Esophagus muscularis mucosa (tissue), 4 donors: Measurements from ENCODE around the gene TGM6. TPM values are rescaled to one million over a fixed set of nuclear protein-coding genes. Genes with fewer than 3 reads are reported as not detected.

ENCODE experiments used
- DNase-seq: peaks from one replicate; pipeline ENCODE4 v3.0.0-alpha.2; 2017; ENCODE audit errors: extremely low spot score
- H3K27ac ChIP-seq, 4 donors: fragments of 200-600 bp; sonication (generic); replicated peaks in 1 of 4; 1 replicate in 3 of 4; 2 replicates in 1 of 4; pipeline ENCODE4 v1.5.1; 2016 to 2019; ENCODE audit warnings: mild to moderate bottlenecking in 1 of 4
- H3K27me3 ChIP-seq, 4 donors: fragments of 200-600 bp; sonication (generic); one replicate each; pipeline versions ENCODE4 v1.5.1 to v1.6.0; 2016 to 2019
- H3K36me3 ChIP-seq, 4 donors: fragments of 200-600 bp; sonication (generic); one replicate each; pipeline ENCODE4 v1.5.1; 2016 to 2019
- H3K4me1 ChIP-seq, 4 donors: fragments of 200-600 bp; sonication (generic); one replicate each; pipeline ENCODE4 v1.5.1; 2016 to 2019
- H3K4me3 ChIP-seq, 4 donors: fragments of 200-600 bp; sonication (generic); 1 replicate in 2 of 4; 2 replicates in 2 of 4; pipeline ENCODE4 v1.5.1; 2016 to 2019; ENCODE audit warnings: mild to moderate bottlenecking in 4 of 4, moderate library complexity in 1 of 4
- H3K9me3 ChIP-seq, 4 donors: fragments of 200-600 bp; sonication (generic); 1 replicate in 3 of 4; 2 replicates in 1 of 4; pipeline ENCODE4 v1.5.1; 2016 to 2019
- CTCF ChIP-seq, 3 experiments: fragments of 200-600 bp in 2 of 3; fragments of 450-650 bp in 1 of 3; sonication (generic) in 2 of 3; IDR thresholded peaks; one replicate each; pipeline ENCODE4 v1.5.1; 2017 to 2019; ENCODE audit warnings: antibody characterized with exemption in 3 of 3, mild to moderate bottlenecking in 2 of 3, moderate library complexity in 1 of 3
- EP300 ChIP-seq: sonication (generic); formaldehyde crosslinking; IDR thresholded peaks from one replicate; pipeline ENCODE4 v1.6.1; 2017; ENCODE audit warnings: antibody characterized with exemption
- POLR2A ChIP-seq: fragments of 450-650 bp; IDR thresholded peaks from one replicate; pipeline ENCODE4 v1.6.1; 2017; ENCODE audit warnings: antibody characterized with exemption, moderate library complexity, mild to moderate bottlenecking, low read depth
- POLR2AphosphoS5 ChIP-seq, 2 donors: sonication (generic); formaldehyde crosslinking; IDR thresholded peaks; one replicate each; pipeline ENCODE4 v1.6.1; 2017; ENCODE audit warnings: antibody characterized with exemption in 2 of 2
- WGBS: methylation state at CpG from one replicate; pipeline ENCODE4 v1.1.5; 2018; 5-methylcytosine and 5-hydroxymethylcytosine counted together
- intact Hi-C: fragments of 100-400 bp; cut with DNase I; formaldehyde crosslinking; loops from one replicate; pipeline ENCODE4 v1.15.1; 2023
- total RNA-seq, 4 donors: library from RNA; depleted of rRNA; stranded (reverse); fragments of >200 nt; gene quantifications; one replicate each; pipeline versions ENCODE4 v1.1.0 to v1.2.1, GENCODE V29; 2016

Gene TGM6
- total RNA-seq, 4 donors from 2014 or later, result not detected

- intact Hi-C loops, result no loop called here
- H3K27ac ChIP-seq, result no peak overlapping the region
- 88% methylated on average over 7 of the region's 7 CpGs for WGBS
- no peak for DNase-seq
- H3K4me3 ChIP-seq, result no peak overlapping the region
- H3K36me3 ChIP-seq, result no peaks in the 10 kb centered on the region
- TF ChIP-seq CTCF (IDR thresholded peaks at IDR 0.05), result no peak
- TF ChIP-seq POLR2A, result no peak
- TF ChIP-seq POLR2AphosphoS5 (IDR thresholded peaks at IDR 0.05), result no peak
- TF ChIP-seq EP300, result no peak
- H3K27me3 ChIP-seq, result peaks cover 0 to 6% (median 0%) of the 10 kb centered on the region in 4 donors
- no peaks in the 10 kb centered on the region for H3K4me1 ChIP-seq
- H3K9me3 ChIP-seq, result no peaks in the 10 kb centered on the region
Observed at GRCh38 chr20:2378893-2379292, 1.8 kb upstream of the TGM6 start.

GRCh38 chr20:2379511-2380229 lies 1.0 kb upstream of the TGM6 start:
- H3K4me3 ChIP-seq, result no peak overlapping the region
- peaks cover 0 to 3% (median 0%) of the 10 kb centered on the region in 4 donors for H3K27me3 ChIP-seq
- intact Hi-C loops, result no loop called here
- H3K4me1 ChIP-seq, result no peaks in the 10 kb centered on the region
- H3K36me3 ChIP-seq, result no peaks in the 10 kb centered on the region
- no peak for DNase-seq
- TF ChIP-seq EP300 (no peak), POLR2AphosphoS5 (IDR thresholded peaks at IDR 0.05) (no peak), POLR2A (no peak), CTCF (IDR thresholded peaks at IDR 0.05) (no peak)
- no peaks in the 10 kb centered on the region for H3K9me3 ChIP-seq
- H3K27ac ChIP-seq, result no peak overlapping the region
- 32% methylated on average over 9 of the region's 9 CpGs for WGBS

GRCh38 chr20:2381303-2381702 lies 602 bp downstream of the TGM6 start:
- Histone ChIP-seq H3K27ac (no peak overlapping the region), H3K27me3 (peaks cover 0 to 19% (median 0%) of the 10 kb centered on the region in 4 donors), H3K4me1 (no peaks in the 10 kb centered on the region), H3K36me3 (no peaks in the 10 kb centered on the region), H3K4me3 (no peak overlapping the region), H3K9me3 (no peaks in the 10 kb centered on the region)
- intact Hi-C loops, result no loop called here
- 83% methylated on average over 5 of the region's 7 CpGs for WGBS
- no peak for DNase-seq
- TF ChIP-seq CTCF (IDR thresholded peaks at IDR 0.05) (no peak), POLR2A (no peak), POLR2AphosphoS5 (IDR thresholded peaks at IDR 0.05) (no peak), EP300 (no peak)

- peak; percentile 90 for DNase-seq
- TF ChIP-seq POLR2AphosphoS5 (IDR thresholded peaks at IDR 0.05) (no peak), EP300 (no peak), CTCF (IDR thresholded peaks at IDR 0.05) (no peak), POLR2A (no peak)
- intact Hi-C loops, result no loop called here
- WGBS, result 90% methylated on average over 2 of the region's 2 CpGs
- Histone ChIP-seq H3K4me3 (no peak overlapping the region), H3K27me3 (peaks cover 0 to 20% (median 0%) of the 10 kb centered on the region in 4 donors), H3K9me3 (peaks cover 0 to 12% (median 4%) of the 10 kb centered on the region in 4 donors), H3K36me3 (no peaks in the 10 kb centered on the region), H3K4me1 (no peaks in the 10 kb centered on the region), H3K27ac (no peak overlapping the region)
Observed at GRCh38 chr20:2382833-2383232, 2.1 kb downstream of the TGM6 start.

GRCh38 chr20:2385026-2385425 lies 4.3 kb downstream of the TGM6 start:
- intact Hi-C loops, result no loop called here
- Histone ChIP-seq H3K4me3 (no peak overlapping the region), H3K27ac (no peak overlapping the region), H3K4me1 (no peaks in the 10 kb centered on the region), H3K27me3 (peaks cover 0 to 20% (median 0%) of the 10 kb centered on the region in 4 donors), H3K9me3 (peaks cover 0 to 25% (median 12%) of the 10 kb centered on the region in 4 donors), H3K36me3 (no peaks in the 10 kb centered on the region)
- WGBS, result 68% methylated on average over 4 of the region's 5 CpGs
- TF ChIP-seq POLR2A, result no peak
- TF ChIP-seq EP300, result no peak
- no peak for TF ChIP-seq CTCF (IDR thresholded peaks at IDR 0.05)
- TF ChIP-seq POLR2AphosphoS5 (IDR thresholded peaks at IDR 0.05), result no peak
- no peak for DNase-seq
